G401 (cell line): ENCODE measurements around the gene SYTL5. TPM values are rescaled to one million over a fixed set of nuclear protein-coding genes. Genes with fewer than 3 reads are reported as not detected.

Source experiments
- total RNA-seq: library from RNA; depleted of rRNA; stranded (reverse); fragments of >200 nt; shearing (Covaris generic); gene quantifications from 2 replicates; pipeline ENCODE4 v1.2.3, GENCODE V29; 2014; rRNA removed

Gene SYTL5
- total RNA-seq, 1 experiment from 2014 or later: not detected

Other genes starting within 250 kb of the SYTL5 start
- gene CYBB, start 226.5 kb upstream of the SYTL5 start, total RNA-seq: not detected in 2 replicates
- not detected in 2 replicates for gene DYNLT3, start 159.0 kb upstream of the SYTL5 start, total RNA-seq
- gene SRPX, start 214.3 kb downstream of the SYTL5 start, total RNA-seq: not detected in 2 replicates